Bronchial epithelial cell (primary cell): ENCODE results near the gene CEND1. TPM values are rescaled to one million over a fixed set of nuclear protein-coding genes. Genes with fewer than 3 reads are reported as not detected.

Experiments
- DNase-seq: peaks from one replicate; pipeline ENCODE4 v3.0.0-alpha.2; 2010; ENCODE audit warnings: low read depth
- FAIRE-seq: peaks from 2 replicates; lab custom pipeline; 2011; peaks lifted over from hg19 to GRCh38; lab: Jason Lieb, UNC
- H3K27me3 ChIP-seq: 2 replicates; pipeline ENCODE4 v1.5.1; 2011; ENCODE audit warnings: low read length; ENCODE audit not compliant: control insufficient read depth, insufficient read depth
- H3K36me3 ChIP-seq: 2 replicates; pipeline ENCODE4 v1.5.1; 2011; ENCODE audit warnings: low read length; ENCODE audit not compliant: control insufficient read depth, insufficient read depth
- H3K4me3 ChIP-seq: 2 replicates; pipeline ENCODE4 v1.5.1; 2011; ENCODE audit warnings: mild to moderate bottlenecking, low read depth, low read length, control low read depth
- CTCF ChIP-seq: IDR thresholded peaks from 2 replicates; pipeline ENCODE4 v1.5.1; 2011; ENCODE audit warnings: mild to moderate bottlenecking, moderate library complexity, low read length, control low read depth, inconsistent platforms; ENCODE audit not compliant: insufficient read depth, severe bottlenecking
- total RNA-seq: library from RNA; depleted of rRNA; stranded (reverse); fragments of >200 nt; gene quantifications from 2 replicates; pipeline ENCODE4 v1.2.1, GENCODE V29; 2014

Gene CEND1
- total RNA-seq, 1 donor from 2014 or later: not detected

- peak; percentile 66 for DNase-seq
- Histone ChIP-seq H3K27me3 (no peaks in the 10 kb centered on the region), H3K36me3 (peaks cover 28% of the 10 kb centered on the region), H3K4me3 (peak within 1 kb of the TSS; percentile 95)
- no peak for TF ChIP-seq CTCF
- no peak for FAIRE-seq
These were observed 12.3 kb downstream of the CEND1 start, which contains the start of gene GATD1 for GRCh38 chr11:777288-778255. Gene GATD1, minus strand, starts transcription at chr11:777487. Its CDS starts 25 bp downstream, at chr11:777462.

- Histone ChIP-seq H3K36me3 (peaks cover 34% of the 10 kb centered on the region), H3K4me3 (peak overlapping the region; percentile 95), H3K27me3 (no peaks in the 10 kb centered on the region)
- no peak for TF ChIP-seq CTCF
- FAIRE-seq: no peak
- no peak for DNase-seq
These were observed 13.2 kb downstream of the CEND1 start for GRCh38 chr11:776561-777287.

GRCh38 chr11:776263-776560 lies 13.7 kb downstream of the CEND1 start:
- Histone ChIP-seq H3K4me3 (peak overlapping the region; percentile 95), H3K27me3 (no peaks in the 10 kb centered on the region), H3K36me3 (peaks cover 39% of the 10 kb centered on the region)
- TF ChIP-seq CTCF: no peak
- FAIRE-seq: no peak
- DNase-seq: no peak

- no peak for TF ChIP-seq CTCF
- FAIRE-seq (no peak), DNase-seq (peak; percentile 59)
- H3K36me3 ChIP-seq: peaks cover 46% of the 10 kb centered on the region
- H3K27me3 ChIP-seq: no peaks in the 10 kb centered on the region
- H3K4me3 ChIP-seq: no peak overlapping the region
These were observed 14.9 kb downstream of the CEND1 start for GRCh38 chr11:774873-775592.

- DNase-seq (no peak), FAIRE-seq (no peak)
- H3K4me3 ChIP-seq: no peak overlapping the region
- no peak for TF ChIP-seq CTCF
- H3K36me3 ChIP-seq: peaks cover 44% of the 10 kb centered on the region
- no peaks in the 10 kb centered on the region for H3K27me3 ChIP-seq
These were observed 16.1 kb downstream of the CEND1 start for GRCh38 chr11:773830-774229.
